HEK293 (cell line): ENCODE data around the gene SMR3B.

ENCODE experiments used
- BCL6B ChIP-seq: fragments of 450-650 bp; formaldehyde crosslinking; IDR thresholded peaks from 2 replicates; pipeline ENCODE4 v1.5.1; 2017; ENCODE audit warnings: missing biosample characterization, missing genetic modification characterization
- ZNF423 ChIP-seq: fragments of 450-650 bp; formaldehyde crosslinking; IDR thresholded peaks from 2 replicates; pipeline ENCODE4 v1.5.1; 2016; ENCODE audit warnings: missing biosample characterization, missing genetic modification characterization
- ZNF747 ChIP-seq: fragments of 450-650 bp; formaldehyde crosslinking; IDR thresholded peaks from 2 replicates; pipeline ENCODE4 v1.5.1; 2016; ENCODE audit warnings: missing biosample characterization, missing genetic modification characterization
- ZNF768 ChIP-seq: fragments of 450-650 bp; formaldehyde crosslinking; IDR thresholded peaks from 2 replicates; pipeline ENCODE4 v1.5.1; 2018; ENCODE audit warnings: missing biosample characterization, mild to moderate bottlenecking, missing genetic modification characterization
- TF ChIP-seq, protein P1 (sequence below): fragments of 450-650 bp; formaldehyde crosslinking; IDR thresholded peaks from 2 replicates; pipeline ENCODE4 v1.5.1; 2016; ENCODE audit warnings: missing biosample characterization, missing genetic modification characterization

DNA sequence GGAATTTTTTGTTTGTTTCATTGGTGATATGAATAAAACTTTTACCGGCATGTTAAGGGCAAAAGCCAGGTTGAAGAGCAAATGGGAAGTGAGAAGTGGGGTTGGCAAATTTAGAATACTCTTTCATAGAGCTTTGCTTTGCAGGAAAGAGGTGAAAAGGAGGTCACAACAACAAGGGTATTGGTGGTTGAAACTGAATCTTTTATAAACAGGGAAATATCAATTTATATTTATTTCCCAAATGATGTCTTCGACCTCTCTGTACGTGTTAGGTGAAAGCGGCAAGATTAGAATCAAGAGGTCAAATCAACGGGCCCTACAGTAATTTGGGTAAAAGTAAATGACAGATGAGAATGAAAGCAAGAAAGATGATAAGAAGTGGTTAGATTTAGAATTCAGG is 18.9 kb upstream of the SMR3B start:
- TF ChIP-seq, protein P1, sequence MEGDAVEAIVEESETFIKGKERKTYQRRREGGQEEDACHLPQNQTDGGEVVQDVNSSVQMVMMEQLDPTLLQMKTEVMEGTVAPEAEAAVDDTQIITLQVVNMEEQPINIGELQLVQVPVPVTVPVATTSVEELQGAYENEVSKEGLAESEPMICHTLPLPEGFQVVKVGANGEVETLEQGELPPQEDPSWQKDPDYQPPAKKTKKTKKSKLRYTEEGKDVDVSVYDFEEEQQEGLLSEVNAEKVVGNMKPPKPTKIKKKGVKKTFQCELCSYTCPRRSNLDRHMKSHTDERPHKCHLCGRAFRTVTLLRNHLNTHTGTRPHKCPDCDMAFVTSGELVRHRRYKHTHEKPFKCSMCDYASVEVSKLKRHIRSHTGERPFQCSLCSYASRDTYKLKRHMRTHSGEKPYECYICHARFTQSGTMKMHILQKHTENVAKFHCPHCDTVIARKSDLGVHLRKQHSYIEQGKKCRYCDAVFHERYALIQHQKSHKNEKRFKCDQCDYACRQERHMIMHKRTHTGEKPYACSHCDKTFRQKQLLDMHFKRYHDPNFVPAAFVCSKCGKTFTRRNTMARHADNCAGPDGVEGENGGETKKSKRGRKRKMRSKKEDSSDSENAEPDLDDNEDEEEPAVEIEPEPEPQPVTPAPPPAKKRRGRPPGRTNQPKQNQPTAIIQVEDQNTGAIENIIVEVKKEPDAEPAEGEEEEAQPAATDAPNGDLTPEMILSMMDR (tag by site-specific recombination), result no peak
- no peak for TF ChIP-seq ZNF747
- no peak for TF ChIP-seq ZNF768 (tag by site-specific recombination)
- no peak for TF ChIP-seq ZNF423 (tag by site-specific recombination)
- no peak for TF ChIP-seq BCL6B
